ENCODE measurements around the gene ARHGAP36.

ARHGAP36 gene

GRCh38 chrX:131139072-131139471, 80.9 kb downstream of the ARHGAP36 start:
- no peaks in the 10 kb centered on the region for H3K27me3 Mint-ChIP-seq (ENCODE audit: low read depth)
- H3K4me1 Mint-ChIP-seq (ENCODE audit: low read depth), result no peaks in the 10 kb centered on the region
- no peak overlapping the region for H3K27ac Mint-ChIP-seq
- H3K9me3 Mint-ChIP-seq, result no peaks in the 10 kb centered on the region
- H3K36me3 Mint-ChIP-seq (ENCODE audit: low read depth), result no peaks in the 10 kb centered on the region
- no peak overlapping the region for H3K4me3 Mint-ChIP-seq
